HTERT RPE-1 (cell line): ENCODE results near the gene KLHL3.

Experiments used
- in situ Hi-C: fragments of 300-500 bp; cut with MboI; formaldehyde crosslinking; loops from 4 replicates; pipeline ENCODE4 v1.14.3; 2020; ENCODE audit warnings: low sequenced_read_pairs

The KLHL3 gene

DNA sequence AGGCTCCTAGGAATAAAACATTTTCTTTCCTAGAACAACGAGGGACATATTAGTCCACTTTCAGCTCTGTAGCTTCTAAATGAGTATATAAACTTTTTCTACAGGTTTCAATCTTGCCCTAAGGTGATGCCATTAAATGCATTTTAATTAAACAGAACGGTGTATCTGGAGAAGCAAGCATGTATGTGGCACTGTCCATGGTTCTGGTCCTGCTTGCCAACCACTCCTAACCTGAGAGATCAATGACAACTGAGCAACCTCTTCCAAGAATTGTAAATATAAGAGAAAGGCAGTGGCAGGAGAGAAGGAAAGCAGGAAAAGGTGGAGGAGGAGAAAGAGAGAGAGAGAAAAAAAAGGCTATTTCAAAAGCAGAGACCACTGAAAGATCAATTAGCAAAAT lies 141.2 kb downstream of the KLHL3 start:
- in situ Hi-C loops: no loop called here

DNA sequence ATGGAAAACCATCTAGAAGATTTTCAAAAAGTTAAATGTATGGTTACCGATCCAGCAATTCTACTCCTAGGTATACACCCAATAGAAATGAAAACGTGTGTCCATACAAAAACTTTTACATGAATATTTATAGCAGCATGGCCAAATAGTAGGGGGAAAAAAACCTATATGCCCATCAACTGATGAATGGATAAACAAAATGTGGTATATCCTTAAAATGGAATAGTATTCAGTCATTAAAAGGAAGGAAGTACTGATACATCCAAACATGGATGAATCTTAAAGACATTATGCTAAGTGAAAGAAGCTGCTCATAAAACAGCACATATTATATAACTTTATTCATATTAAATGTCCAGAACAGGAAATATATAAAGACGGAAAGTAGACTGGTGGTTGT lies 143.6 kb downstream of the KLHL3 start:
- in situ Hi-C loops: no loop called here

GRCh38 chr5:137589185-137589584 lies 146.7 kb downstream of the KLHL3 start:
- in situ Hi-C loops: no loop called here

DNA sequence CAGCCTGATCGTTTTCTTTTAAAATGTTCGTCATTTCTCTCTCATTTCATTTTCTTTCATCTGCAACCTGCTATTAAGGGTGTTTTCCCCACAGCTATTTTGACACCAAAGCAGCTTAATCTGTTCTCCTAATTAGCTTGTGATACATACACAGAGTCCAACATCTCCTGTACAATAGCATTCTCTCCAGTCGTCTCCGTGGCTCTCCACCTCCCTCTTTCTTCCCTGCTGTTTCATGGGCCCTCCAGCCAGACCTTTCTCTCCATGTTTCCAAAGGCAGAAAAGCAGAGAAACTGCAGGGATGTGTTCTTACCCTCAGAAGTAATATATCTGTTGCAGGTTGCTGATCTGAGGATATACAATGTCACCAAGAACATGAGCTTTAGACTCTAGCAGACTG lies 148.0 kb downstream of the KLHL3 start:
- in situ Hi-C loops: no loop called here

DNA sequence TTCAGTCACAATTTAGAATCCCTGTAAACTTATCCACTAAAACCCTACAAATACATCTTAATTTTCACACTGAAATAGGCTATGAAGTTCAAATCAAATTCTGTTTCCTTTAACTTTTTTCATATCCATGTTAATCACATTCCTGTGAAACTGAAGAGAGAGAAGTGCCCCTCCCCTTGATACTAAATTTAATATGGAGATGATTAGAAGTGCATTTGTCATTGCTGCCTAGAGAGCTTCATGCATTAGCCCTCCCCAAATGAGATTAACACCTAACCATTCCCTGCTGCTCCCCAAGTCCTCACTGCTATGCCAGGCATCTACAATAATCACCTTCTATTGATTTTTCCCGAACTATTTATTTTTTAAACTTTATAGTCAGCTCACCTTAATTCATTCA lies 151.6 kb downstream of the KLHL3 start:
- in situ Hi-C loops: no loop called here

- in situ Hi-C loops: no loop called here
Observed at GRCh38 chr5:137583129-137583528, 152.8 kb downstream of the KLHL3 start.

GRCh38 chr5:137582218-137582617 lies 153.7 kb downstream of the KLHL3 start:
- in situ Hi-C loops: no loop called here

- in situ Hi-C loops: no loop called here
Observed at GRCh38 chr5:137581776-137582175, 154.1 kb downstream of the KLHL3 start.

DNA sequence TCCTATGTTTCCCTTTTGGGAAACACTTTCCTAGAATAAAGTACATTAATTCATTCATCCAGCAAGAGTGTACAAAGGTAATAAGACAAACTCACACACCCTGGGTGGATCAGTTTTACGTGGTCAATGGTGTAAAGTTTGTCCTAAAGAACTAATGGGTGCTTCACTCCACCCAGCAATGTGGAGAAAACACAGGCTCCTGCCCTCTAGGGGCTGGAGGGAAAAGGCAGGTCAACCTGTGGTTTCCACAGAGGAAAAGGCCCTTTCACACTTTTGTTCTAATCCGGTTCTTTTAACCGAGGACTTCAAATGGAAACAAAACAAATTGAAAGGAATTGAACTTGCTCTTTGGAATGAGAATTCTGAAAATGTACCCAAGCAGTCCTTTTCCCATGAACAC lies 155.9 kb downstream of the KLHL3 start:
- in situ Hi-C loops: no loop called here

DNA sequence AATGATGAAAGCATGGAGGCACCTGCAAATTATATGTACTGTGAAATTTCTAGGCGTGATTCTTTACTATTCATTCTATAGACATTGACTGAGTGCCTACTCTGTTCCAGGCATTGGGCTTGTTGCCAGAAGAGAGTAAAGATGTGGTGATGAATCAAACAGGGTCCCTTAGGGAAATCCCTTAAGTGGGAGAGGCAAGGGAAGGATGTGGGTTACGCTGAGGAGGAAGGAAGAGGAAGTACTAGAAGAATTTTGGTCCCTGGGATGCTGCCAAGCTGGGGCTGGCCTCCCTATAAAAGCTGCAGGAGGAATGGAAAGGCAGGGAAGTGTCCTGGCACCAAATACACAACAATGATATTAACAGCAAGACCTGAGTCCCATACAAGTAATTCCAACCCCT lies 160.0 kb downstream of the KLHL3 start:
- in situ Hi-C loops: no loop called here

DNA sequence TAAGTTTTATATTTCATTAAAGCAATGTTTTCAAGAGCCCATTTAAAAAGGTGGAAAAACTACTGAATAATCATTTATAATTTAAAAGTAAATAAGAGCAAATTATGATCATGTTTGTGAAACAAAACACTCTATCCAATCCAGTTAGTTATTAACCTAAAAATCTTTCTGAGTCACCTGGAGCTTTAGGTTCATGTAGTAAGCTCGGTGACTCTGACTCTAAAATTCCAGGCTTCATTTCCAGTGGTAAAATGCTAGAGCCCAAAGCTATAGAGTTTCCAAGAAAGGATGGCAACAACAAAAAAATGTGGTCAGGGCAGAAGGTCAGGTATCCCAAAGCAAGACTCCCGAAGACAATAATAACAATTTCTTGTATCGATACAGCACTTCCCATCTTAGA lies 160.7 kb downstream of the KLHL3 start:
- in situ Hi-C loops: no loop called here

GRCh38 chr5:137573376-137573775 lies 162.5 kb downstream of the KLHL3 start:
- in situ Hi-C loops: no loop called here

DNA sequence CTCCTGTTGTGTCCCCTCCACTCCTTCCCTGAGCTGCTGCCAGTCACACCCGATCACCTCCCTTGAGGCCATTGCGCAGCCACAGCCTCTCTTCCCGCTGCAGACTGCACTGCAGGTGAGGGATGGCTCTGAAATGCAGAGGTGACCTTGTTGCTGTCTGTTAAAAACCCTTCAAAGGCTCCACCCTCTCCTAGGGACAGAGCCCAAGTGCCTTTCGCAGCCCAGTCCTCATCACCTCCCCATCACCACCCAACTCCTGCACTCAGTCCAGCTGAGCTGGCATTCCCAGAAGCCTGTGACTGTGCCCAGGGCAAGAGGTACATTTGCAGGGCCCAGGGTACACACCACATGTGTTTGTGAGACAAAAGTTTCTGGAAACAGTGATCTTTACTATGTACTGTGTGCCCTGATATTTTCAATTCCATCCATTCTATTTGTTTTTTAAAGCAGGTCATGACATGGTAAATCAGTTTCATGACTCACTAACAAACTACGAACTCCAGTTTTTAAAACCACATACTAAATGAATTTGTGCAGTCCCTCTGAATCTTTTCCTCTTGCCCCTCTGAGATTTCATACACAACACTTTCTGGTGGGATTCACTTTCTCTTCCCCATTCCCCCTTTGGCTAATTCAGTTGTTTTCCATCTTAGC lies 163.7 kb downstream of the KLHL3 start:
- in situ Hi-C loops: no loop called here

GRCh38 chr5:137570070-137570469 lies 165.8 kb downstream of the KLHL3 start:
- in situ Hi-C loops: no loop called here
